ENCODE measurements around the gene CALHM3.

- TF ChIP-seq EZH2 (IDR thresholded peaks at IDR 0.05; ENCODE audit: borderline replicate concordance, low read depth, low read length, severe bottlenecking): no peak
- TF ChIP-seq, protein P1, sequence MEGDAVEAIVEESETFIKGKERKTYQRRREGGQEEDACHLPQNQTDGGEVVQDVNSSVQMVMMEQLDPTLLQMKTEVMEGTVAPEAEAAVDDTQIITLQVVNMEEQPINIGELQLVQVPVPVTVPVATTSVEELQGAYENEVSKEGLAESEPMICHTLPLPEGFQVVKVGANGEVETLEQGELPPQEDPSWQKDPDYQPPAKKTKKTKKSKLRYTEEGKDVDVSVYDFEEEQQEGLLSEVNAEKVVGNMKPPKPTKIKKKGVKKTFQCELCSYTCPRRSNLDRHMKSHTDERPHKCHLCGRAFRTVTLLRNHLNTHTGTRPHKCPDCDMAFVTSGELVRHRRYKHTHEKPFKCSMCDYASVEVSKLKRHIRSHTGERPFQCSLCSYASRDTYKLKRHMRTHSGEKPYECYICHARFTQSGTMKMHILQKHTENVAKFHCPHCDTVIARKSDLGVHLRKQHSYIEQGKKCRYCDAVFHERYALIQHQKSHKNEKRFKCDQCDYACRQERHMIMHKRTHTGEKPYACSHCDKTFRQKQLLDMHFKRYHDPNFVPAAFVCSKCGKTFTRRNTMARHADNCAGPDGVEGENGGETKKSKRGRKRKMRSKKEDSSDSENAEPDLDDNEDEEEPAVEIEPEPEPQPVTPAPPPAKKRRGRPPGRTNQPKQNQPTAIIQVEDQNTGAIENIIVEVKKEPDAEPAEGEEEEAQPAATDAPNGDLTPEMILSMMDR (IDR thresholded peaks at IDR 0.05; ENCODE audit: borderline replicate concordance, extremely low read depth, low read length, poor library complexity, severe bottlenecking): no peak
Measured at GRCh38 chr10:103441206-103441605, 37.8 kb downstream of the CALHM3 start.

Data from DND-41 (cell line).